OCI-LY1 (cell line): Measurements from ENCODE around the gene IL20RB.
"Not testable (repeated sequence)": the region's sequence is repeated elsewhere in the genome, so short reads cannot be mapped to it uniquely, and the experiment has no call there.

Experiments
- H2AFZ ChIP-seq: fragments of 200-600 bp; sonication (generic), shearing (Covaris generic); 2 replicates; pipeline ENCODE4 v1.6.0; 2014; ENCODE audit warnings: antibody characterized with exemption, mild to moderate bottlenecking, low read length
- H3F3A ChIP-seq: fragments of 200-600 bp; sonication (generic), shearing (Covaris generic); 2 replicates; pipeline ENCODE4 v1.6.0; 2014; ENCODE audit warnings: mild to moderate bottlenecking, antibody characterized with exemption, low read length, moderate library complexity; ENCODE audit not compliant: insufficient read depth
- H3K27ac ChIP-seq: fragments of 200-600 bp; sonication (generic); 2 replicates; pipeline ENCODE4 v1.5.1; 2014; ENCODE audit warnings: low read length, mixed run types, mild to moderate bottlenecking, low read depth; ENCODE audit not compliant: poor library complexity, severe bottlenecking
- H3K27me3 ChIP-seq: fragments of 200-600 bp; sonication (generic); 2 replicates; pipeline ENCODE4 v1.6.0; 2014; ENCODE audit warnings: antibody characterized with exemption, mild to moderate bottlenecking, low read length, moderate library complexity; ENCODE audit not compliant: insufficient read depth
- H3K36me3 ChIP-seq: fragments of 200-600 bp; sonication (generic); 2 replicates; pipeline ENCODE4 v1.6.1; 2014; ENCODE audit warnings: mild to moderate bottlenecking, antibody characterized with exemption, low read length, moderate library complexity, mixed read lengths; ENCODE audit not compliant: insufficient read depth
- H3K4me1 ChIP-seq: fragments of 200-600 bp; sonication (generic); 2 replicates; pipeline ENCODE4 v1.5.1; 2014; ENCODE audit warnings: mild to moderate bottlenecking, low read length, moderate library complexity; ENCODE audit not compliant: insufficient read depth, severe bottlenecking
- H3K4me2 ChIP-seq: fragments of 200-600 bp; sonication (generic), shearing (Covaris generic); 2 replicates; pipeline ENCODE4 v1.6.1; 2014; ENCODE audit warnings: low read length
- H3K4me3 ChIP-seq: fragments of 200-600 bp; sonication (generic); 2 replicates; pipeline ENCODE4 v1.5.1; 2014; ENCODE audit warnings: low read length, low read depth, mild to moderate bottlenecking, mixed read lengths; ENCODE audit not compliant: poor library complexity, severe bottlenecking
- H3K79me2 ChIP-seq: fragments of 200-600 bp; shearing (Covaris generic); 2 replicates; pipeline ENCODE4 v1.6.1; 2016; ENCODE audit warnings: mixed run types, low read length, mixed read lengths; ENCODE audit not compliant: insufficient read depth
- H3K9ac ChIP-seq: fragments of 200-600 bp; sonication (generic), shearing (Covaris generic); 2 replicates; pipeline ENCODE4 v1.6.1; 2014; ENCODE audit warnings: mild to moderate bottlenecking, low read length, mixed read lengths
- H3K9me2 ChIP-seq: fragments of 200-600 bp; sonication (generic), shearing (Covaris generic); 2 replicates; pipeline ENCODE4 v1.6.1; 2014; ENCODE audit warnings: low read depth, mild to moderate bottlenecking, low read length, mixed read lengths
- H3K9me3 ChIP-seq: fragments of 200-600 bp; shearing (Covaris generic); 2 replicates; pipeline ENCODE4 v1.6.1; 2014; ENCODE audit warnings: low read length, mixed read lengths
- H4K20me1 ChIP-seq: fragments of 200-600 bp; sonication (generic), shearing (Covaris generic); 2 replicates; pipeline ENCODE4 v1.6.0; 2016; ENCODE audit warnings: mild to moderate bottlenecking, low read length; ENCODE audit not compliant: insufficient read depth
- EZH2 ChIP-seq: fragments of 200-600 bp; sonication (generic), shearing (Covaris generic); IDR thresholded peaks from 2 replicates; pipeline ENCODE4 v1.8.0; 2017; ENCODE audit warnings: borderline replicate concordance, mixed run types, mild to moderate bottlenecking, antibody characterized with exemption, low read length, moderate library complexity, mixed read lengths
- TF ChIP-seq, protein P1 (sequence below): fragments of 200-600 bp; sonication (generic), shearing (Covaris generic); IDR thresholded peaks from 2 replicates; pipeline ENCODE4 v1.5.1; 2017; ENCODE audit warnings: mild to moderate bottlenecking, antibody characterized with exemption, low read length, moderate library complexity, mixed read lengths

The IL20RB gene

DNA sequence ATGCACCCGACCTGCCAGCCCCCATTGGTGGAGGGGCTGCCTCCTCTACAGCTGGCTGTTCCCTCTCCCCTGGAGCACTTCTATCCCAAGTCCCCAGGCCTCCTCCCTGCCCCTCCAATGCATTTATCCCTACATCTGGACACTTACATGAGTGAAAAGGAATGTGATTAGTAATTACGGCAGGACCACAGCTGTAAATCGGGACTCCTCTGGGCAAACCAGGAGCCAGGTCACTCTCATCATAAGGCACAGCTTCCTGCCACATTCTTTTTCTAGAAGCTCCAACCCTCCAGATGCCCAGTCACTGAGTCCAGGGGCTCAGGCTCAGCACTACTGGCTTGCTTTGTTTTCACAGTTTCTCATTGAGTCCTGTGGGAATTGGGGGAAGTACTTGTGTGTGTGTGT lies 54.3 kb downstream of the IL20RB start:
- TF ChIP-seq, protein P1, sequence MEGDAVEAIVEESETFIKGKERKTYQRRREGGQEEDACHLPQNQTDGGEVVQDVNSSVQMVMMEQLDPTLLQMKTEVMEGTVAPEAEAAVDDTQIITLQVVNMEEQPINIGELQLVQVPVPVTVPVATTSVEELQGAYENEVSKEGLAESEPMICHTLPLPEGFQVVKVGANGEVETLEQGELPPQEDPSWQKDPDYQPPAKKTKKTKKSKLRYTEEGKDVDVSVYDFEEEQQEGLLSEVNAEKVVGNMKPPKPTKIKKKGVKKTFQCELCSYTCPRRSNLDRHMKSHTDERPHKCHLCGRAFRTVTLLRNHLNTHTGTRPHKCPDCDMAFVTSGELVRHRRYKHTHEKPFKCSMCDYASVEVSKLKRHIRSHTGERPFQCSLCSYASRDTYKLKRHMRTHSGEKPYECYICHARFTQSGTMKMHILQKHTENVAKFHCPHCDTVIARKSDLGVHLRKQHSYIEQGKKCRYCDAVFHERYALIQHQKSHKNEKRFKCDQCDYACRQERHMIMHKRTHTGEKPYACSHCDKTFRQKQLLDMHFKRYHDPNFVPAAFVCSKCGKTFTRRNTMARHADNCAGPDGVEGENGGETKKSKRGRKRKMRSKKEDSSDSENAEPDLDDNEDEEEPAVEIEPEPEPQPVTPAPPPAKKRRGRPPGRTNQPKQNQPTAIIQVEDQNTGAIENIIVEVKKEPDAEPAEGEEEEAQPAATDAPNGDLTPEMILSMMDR = no peak
- TF ChIP-seq EZH2 = no peak
- H3K9ac ChIP-seq = no peak overlapping the region
- H4K20me1 ChIP-seq = no peaks in the 10 kb centered on the region
- H3K4me2 ChIP-seq = no peak overlapping the region
- H3K9me2 ChIP-seq = no peaks in the 10 kb centered on the region
- no peaks in the 10 kb centered on the region for H3K36me3 ChIP-seq
- H3K27me3 ChIP-seq = no peaks in the 10 kb centered on the region
- no peaks in the 10 kb centered on the region for H3K79me2 ChIP-seq
- H3K27ac ChIP-seq = no peak overlapping the region
- peaks cover 12% of the 10 kb centered on the region for H3K4me1 ChIP-seq
- H3K4me3 ChIP-seq = no peak overlapping the region
- no peaks in the 10 kb centered on the region for H3K9me3 ChIP-seq
- no peak overlapping the region for H2AFZ ChIP-seq
- no peaks in the 10 kb centered on the region for H3F3A ChIP-seq

DNA sequence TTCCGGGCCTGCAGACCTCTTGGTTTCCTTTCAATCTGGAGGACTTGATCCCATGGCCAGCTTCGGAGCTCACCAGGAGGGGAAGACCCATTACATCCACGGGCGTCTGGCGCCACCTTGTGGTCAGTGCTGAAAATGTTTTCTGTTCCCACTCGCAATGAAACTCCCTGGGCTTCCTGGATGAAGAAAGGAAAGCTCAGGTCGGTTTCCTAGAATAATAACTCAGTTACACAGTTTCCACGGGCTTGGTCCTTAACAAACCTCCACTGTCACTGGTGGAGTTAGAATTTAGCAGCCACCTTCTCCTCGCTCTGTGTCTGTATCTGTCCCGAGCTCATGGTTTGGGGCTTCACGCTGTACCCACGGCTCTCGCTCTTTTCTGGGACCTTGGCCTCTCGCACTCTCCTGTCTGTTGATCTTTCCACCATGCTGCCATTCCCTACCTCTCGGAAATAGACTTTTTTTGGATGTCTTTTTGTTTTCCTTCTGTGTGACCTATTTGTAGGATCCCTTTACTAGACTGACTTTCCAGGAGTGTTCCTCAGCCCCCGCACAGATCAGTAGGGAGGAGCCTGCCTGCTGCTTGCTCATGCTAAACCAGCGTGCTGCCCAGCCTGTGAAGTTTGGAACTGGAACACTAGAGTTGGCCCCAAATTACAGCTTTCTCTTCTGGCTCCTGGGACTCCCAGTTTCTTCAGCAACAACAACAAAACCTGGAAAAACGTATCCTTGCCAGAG lies 56.3 kb downstream of the IL20RB start:
- Histone ChIP-seq H3K4me1 (peaks cover 12% of the 10 kb centered on the region), H3K4me2 (peak overlapping the region; percentile 66), H3K9me2 (no peaks in the 10 kb centered on the region), H3F3A (no peaks in the 10 kb centered on the region), H3K27ac (no peak overlapping the region), H4K20me1 (no peaks in the 10 kb centered on the region), H3K9me3 (no peaks in the 10 kb centered on the region), H3K9ac (peak overlapping the region; percentile 39; the same call in 1 of the 2 replicates), H3K27me3 (no peaks in the 10 kb centered on the region), H3K36me3 (no peaks in the 10 kb centered on the region), H3K79me2 (no peaks in the 10 kb centered on the region), H3K4me3 (peak overlapping the region; percentile 50), H2AFZ (peak overlapping the region; percentile 34)
- TF ChIP-seq EZH2 = no peak
- TF ChIP-seq, protein P1 = peak; percentile 99

DNA sequence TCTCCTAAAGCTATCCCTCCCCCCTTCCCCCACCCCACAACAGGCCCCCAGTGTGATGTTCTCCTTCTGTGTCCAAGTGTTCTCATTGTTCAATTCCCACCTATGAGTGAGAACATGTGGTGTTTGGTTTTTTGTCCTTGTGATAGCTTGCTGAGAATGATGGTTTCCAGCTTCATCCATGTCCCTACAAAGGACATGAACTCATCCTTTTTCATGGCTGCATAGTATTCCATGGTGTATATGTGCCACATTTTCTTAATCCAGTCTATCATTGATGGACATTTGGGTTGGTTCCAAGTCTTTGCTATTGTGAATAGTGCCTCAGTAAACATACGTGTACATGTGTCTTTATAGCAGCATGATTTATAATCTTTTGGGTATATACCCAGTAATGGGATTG lies 59.5 kb downstream of the IL20RB start:
- H4K20me1 ChIP-seq, H3K9me3 ChIP-seq, H2AFZ ChIP-seq, H3K4me3 ChIP-seq, H3K4me2 ChIP-seq, H3K9ac ChIP-seq, H3K79me2 ChIP-seq, H3F3A ChIP-seq, H3K27me3 ChIP-seq, H3K27ac ChIP-seq, H3K9me2 ChIP-seq, H3K36me3 ChIP-seq: not testable (repeated sequence)
- peaks cover 12% of the 10 kb centered on the region for H3K4me1 ChIP-seq

DNA sequence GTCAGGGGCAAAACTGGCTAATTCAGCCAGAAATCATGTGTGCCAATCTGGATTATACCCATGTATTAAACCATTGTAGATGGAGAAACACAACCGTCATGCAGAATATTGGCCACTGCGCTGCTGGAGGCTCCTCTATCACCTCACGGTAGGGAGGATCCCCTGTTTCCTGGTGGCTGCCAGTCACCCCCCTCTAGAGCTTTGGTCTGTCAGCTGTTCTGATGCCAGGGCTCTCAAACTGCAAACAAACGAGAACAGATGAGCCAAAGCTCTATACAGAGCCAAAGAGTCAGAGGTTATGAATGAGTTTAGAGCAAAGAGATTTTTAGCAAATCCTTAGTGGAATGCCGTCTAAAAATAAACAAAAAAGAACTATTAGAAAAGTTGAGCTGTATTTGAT lies 62.5 kb downstream of the IL20RB start:
- no peak overlapping the region for H2AFZ ChIP-seq
- H3F3A ChIP-seq = no peaks in the 10 kb centered on the region
- H3K9me3 ChIP-seq = no peaks in the 10 kb centered on the region
- no peak for TF ChIP-seq EZH2
- TF ChIP-seq, protein P1 = no peak
- no peaks in the 10 kb centered on the region for H3K9me2 ChIP-seq
- H3K27ac ChIP-seq = no peak overlapping the region
- no peaks in the 10 kb centered on the region for H3K27me3 ChIP-seq
- no peak overlapping the region for H3K9ac ChIP-seq
- no peaks in the 10 kb centered on the region for H3K4me1 ChIP-seq
- no peak overlapping the region for H3K4me2 ChIP-seq
- no peaks in the 10 kb centered on the region for H3K79me2 ChIP-seq
- no peaks in the 10 kb centered on the region for H4K20me1 ChIP-seq
- no peak overlapping the region for H3K4me3 ChIP-seq
- no peaks in the 10 kb centered on the region for H3K36me3 ChIP-seq
